Liver (tissue), 9 donors: ENCODE results near the gene STK24. TPM values are rescaled to one million over a fixed set of nuclear protein-coding genes. Genes with fewer than 3 reads are reported as not detected.

Experiments used
- DNase-seq: peaks from one replicate; pipeline ENCODE4 v3.0.0-alpha.2; 2017; ENCODE audit warnings: low spot score
- H3K27ac ChIP-seq, 2 donors: one replicate each; pipeline ENCODE4 v1.7.0; 2013; ENCODE audit warnings: inconsistent platforms in 2 of 2, low read length in 2 of 2, control low read depth in 1 of 2, low read depth in 1 of 2, mild to moderate bottlenecking in 1 of 2
- H3K27me3 ChIP-seq, 4 donors: one replicate each; pipeline versions ENCODE4 v1.6.1 to v1.7.0; 2013; ENCODE audit warnings: low read length in 3 of 4, inconsistent platforms in 1 of 4, mild to moderate bottlenecking in 1 of 4, moderate library complexity in 1 of 4; ENCODE audit not compliant: control insufficient read depth in 4 of 4, insufficient read depth in 4 of 4
- H3K36me3 ChIP-seq, 4 donors: one replicate each; pipeline versions ENCODE4 v1.6.1 to v1.7.0; 2013; ENCODE audit warnings: low read length in 3 of 4, mild to moderate bottlenecking in 3 of 4, low read depth in 1 of 4, moderate library complexity in 1 of 4; ENCODE audit not compliant: control insufficient read depth in 4 of 4, insufficient read depth in 3 of 4
- H3K4me1 ChIP-seq, 4 donors: one replicate each; pipeline versions ENCODE4 v1.6.1 to v1.7.0; 2013; ENCODE audit warnings: low read length in 3 of 4, mild to moderate bottlenecking in 3 of 4, moderate library complexity in 1 of 4; ENCODE audit not compliant: control insufficient read depth in 4 of 4, insufficient read depth in 4 of 4
- H3K4me3 ChIP-seq, 3 donors: one replicate each; pipeline versions ENCODE4 v1.6.1 to v1.7.0; 2013; ENCODE audit warnings: low read length in 3 of 3, control low read depth in 1 of 3, low read depth in 1 of 3, mild to moderate bottlenecking in 1 of 3
- H3K9ac ChIP-seq, 2 donors: one replicate each; pipeline ENCODE4 v1.7.0; 2013; ENCODE audit warnings: low read length in 2 of 2, mild to moderate bottlenecking in 2 of 2, moderate library complexity in 2 of 2, control low read depth in 1 of 2, low read depth in 1 of 2
- H3K9me3 ChIP-seq, 4 donors: one replicate each; pipeline versions ENCODE4 v1.6.1 to v1.7.0; 2013; ENCODE audit warnings: low read length in 3 of 4; ENCODE audit not compliant: control insufficient read depth in 4 of 4
- EGR1 ChIP-seq, 2 donors: IDR thresholded peaks; 2 replicates each; pipeline ENCODE4 v1.6.1; 2016 to 2018; ENCODE audit warnings: antibody characterized with exemption in 2 of 2, low read depth in 2 of 2
- FOXA1 ChIP-seq: IDR thresholded peaks from 2 replicates; pipeline ENCODE4 v1.6.1; 2016; ENCODE audit warnings: antibody characterized with exemption
- FOXA2 ChIP-seq: IDR thresholded peaks from 2 replicates; pipeline ENCODE4 v1.6.1; 2016; ENCODE audit warnings: antibody characterized with exemption
- GABPA ChIP-seq, 2 donors: IDR thresholded peaks in 1 of 2; conservative IDR thresholded peaks in 1 of 2; 2 replicates each; pipeline ENCODE4 v1.6.1; 2016; ENCODE audit warnings: antibody characterized with exemption in 2 of 2, mild to moderate bottlenecking in 1 of 2, moderate library complexity in 1 of 2
- HNF4A ChIP-seq, 2 donors: conservative IDR thresholded peaks; 2 replicates each; pipeline ENCODE4 v1.6.1; 2016; ENCODE audit warnings: antibody characterized with exemption in 2 of 2, mild to moderate bottlenecking in 2 of 2
- HNF4G ChIP-seq: IDR thresholded peaks from 2 replicates; pipeline ENCODE4 v1.6.1; 2016; ENCODE audit warnings: antibody characterized with exemption
- JUND ChIP-seq, 2 donors: IDR thresholded peaks; 2 replicates each; pipeline ENCODE4 v1.6.1; 2016; ENCODE audit warnings: antibody characterized with exemption in 2 of 2
- NR2F2 ChIP-seq: IDR thresholded peaks from 2 replicates; pipeline ENCODE4 v1.6.1; 2016; ENCODE audit warnings: antibody characterized with exemption
- RAD21 ChIP-seq, 2 donors: IDR thresholded peaks; 2 replicates each; pipeline ENCODE4 v1.6.1; 2016; ENCODE audit warnings: antibody characterized with exemption in 2 of 2, mild to moderate bottlenecking in 2 of 2
- RXRA ChIP-seq, 2 donors: IDR thresholded peaks; 2 replicates each; pipeline ENCODE4 v1.6.1; 2017 to 2018; ENCODE audit warnings: antibody characterized with exemption in 2 of 2, mild to moderate bottlenecking in 1 of 2
- SP1 ChIP-seq: IDR thresholded peaks from 2 replicates; pipeline ENCODE4 v1.6.1; 2018; ENCODE audit warnings: antibody characterized with exemption, mild to moderate bottlenecking
- TAF1 ChIP-seq: conservative IDR thresholded peaks from 2 replicates; pipeline ENCODE4 v1.6.1; 2016; ENCODE audit warnings: antibody characterized with exemption, mild to moderate bottlenecking
- YY1 ChIP-seq: IDR thresholded peaks from 2 replicates; pipeline ENCODE4 v1.6.1; 2016; ENCODE audit warnings: antibody characterized with exemption, mild to moderate bottlenecking
- WGBS: extraction: QIAGEN DNeasy Blood & Tissue Kit; methylation state at CpG from one replicate; pipeline ENCODE4 v1.1.7; 2013; 5-methylcytosine and 5-hydroxymethylcytosine counted together
- polyA plus RNA-seq, 2 donors: library from polyadenylated mRNA; stranded (reverse) in 1 of 2; unstranded in 1 of 2; fragments of 200-250 nt in 1 of 2; fragments of >200 nt in 1 of 2; fragmentation: Nextera tagmentation in 1 of 2; extraction: Ambion mirVana in 1 of 2; gene quantifications; one replicate each; pipeline versions ENCODE4 v1.2.1 to v1.2.3, GENCODE V29; 2013 to 2015
- total RNA-seq, 2 donors: library from RNA; depleted of rRNA; stranded (reverse); fragments of >200 nt; gene quantifications; one replicate each; pipeline ENCODE4 v1.2.3, GENCODE V29; 2014
- TF ChIP-seq, protein P1 (sequence below): IDR thresholded peaks from 2 replicates; pipeline ENCODE4 v1.6.1; 2016; ENCODE audit warnings: antibody characterized with exemption
- TF ChIP-seq, protein P2 (sequence below): IDR thresholded peaks from 2 replicates; pipeline ENCODE4 v1.6.1; 2016; ENCODE audit warnings: antibody characterized with exemption
- TF ChIP-seq, protein P3 (sequence below): fragments of 150-350 bp; IDR thresholded peaks from 2 replicates; pipeline ENCODE4 v1.5.1; 2017; ENCODE audit warnings: improper control_type of control experiment, low read depth, low read length; ENCODE audit not compliant: missing input control
- TF ChIP-seq, protein P4 (sequence below): IDR thresholded peaks from 2 replicates; pipeline ENCODE4 v1.6.1; 2016; ENCODE audit warnings: antibody characterized with exemption, mild to moderate bottlenecking
- TF ChIP-seq, protein P5 (sequence below): IDR thresholded peaks from 2 replicates; pipeline ENCODE4 v1.6.1; 2016; ENCODE audit warnings: antibody characterized with exemption
- donor health status: healthy.
- donor health status: healthy.
- donor health status: healthy.
- donor health status: healthy.
- donor health status: healthy.

STK24 gene
- total and polyA plus RNA-seq, 4 donors, result 6.4 to 43.3 (median 14.9) TPM

DNA sequence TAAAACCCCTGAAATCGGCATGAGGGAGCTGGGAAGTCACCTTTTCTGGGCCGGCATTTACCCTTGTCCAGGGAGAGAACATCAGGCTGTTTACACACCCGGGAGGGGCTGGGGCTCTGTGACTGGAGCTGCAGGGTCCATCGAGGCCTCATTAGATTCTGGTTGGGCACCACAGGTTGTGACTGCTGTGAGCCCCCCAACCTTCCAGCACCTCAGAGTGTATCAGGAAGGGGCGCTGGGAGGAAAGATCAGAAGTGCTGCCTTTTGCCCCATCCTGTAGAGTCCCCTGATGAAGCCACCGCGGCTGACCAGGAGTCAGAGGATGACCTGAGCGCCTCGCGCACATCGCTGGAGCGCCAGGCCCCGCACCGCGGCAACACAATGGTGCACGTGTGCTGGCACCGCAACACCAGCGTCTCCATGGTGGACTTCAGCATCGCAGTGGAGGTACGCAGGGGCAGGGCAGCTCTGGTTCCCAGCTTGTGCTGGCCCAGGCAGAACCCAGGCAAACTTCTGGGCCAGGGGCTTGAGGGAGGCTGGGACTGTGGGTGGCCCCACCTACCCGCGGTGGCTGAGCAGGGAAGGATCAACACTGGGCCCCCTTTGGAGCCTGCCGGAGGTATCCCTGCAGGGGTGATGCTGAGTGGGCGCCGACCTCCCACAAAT lies 136.4 kb downstream of the STK24 start:
- Histone ChIP-seq H3K27ac (no peak overlapping the region), H3K9me3 (no peaks in the 10 kb centered on the region), H3K4me1 (peaks cover 0 to 3% (median 0%) of the 10 kb centered on the region in 4 donors), H3K27me3 (no peaks in the 10 kb centered on the region), H3K9ac (no peak overlapping the region), H3K4me3 (no peak overlapping the region), H3K36me3 (peaks cover 13 to 64% (median 21%) of the 10 kb centered on the region in 4 donors)
- TF ChIP-seq RXRA (IDR thresholded peaks at IDR 0.05) (no peak), EGR1 (IDR thresholded peaks at IDR 0.05; ENCODE audit: low read depth in 2 of 2) (no peak), JUND (IDR thresholded peaks at IDR 0.05) (no peak), YY1 (no peak), TAF1 (no peak), HNF4A (conservative IDR thresholded peaks at IDR 0.05) (no peak)
- no peak for DNase-seq
- WGBS, result 96% methylated on average over 25 of the region's 25 CpGs

DNA sequence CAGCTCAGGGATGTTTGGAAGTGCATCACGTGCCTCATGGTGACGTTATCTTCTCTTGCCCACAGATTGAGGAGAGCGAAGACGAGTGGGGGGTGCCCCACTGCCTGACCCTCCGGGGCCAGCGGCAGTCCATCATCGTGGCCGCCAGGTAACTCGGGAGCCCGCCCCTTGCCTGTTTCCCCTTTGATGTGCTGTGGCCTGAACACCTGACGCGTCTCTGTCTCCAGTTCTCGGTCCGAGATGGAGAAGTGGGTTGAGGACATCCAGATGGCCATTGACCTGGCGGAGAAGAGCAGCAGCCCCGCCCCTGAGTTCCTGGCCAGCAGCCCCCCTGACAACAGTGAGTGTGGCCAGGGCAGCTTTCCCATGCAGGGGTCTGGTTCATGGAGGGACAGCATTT lies 137.0 kb downstream of the STK24 start:
- H3K4me3 ChIP-seq, result no peak overlapping the region
- H3K9ac ChIP-seq, result no peak overlapping the region
- no peak overlapping the region for H3K27ac ChIP-seq
- no peak for TF ChIP-seq RXRA (IDR thresholded peaks at IDR 0.05)
- TF ChIP-seq, protein P1, sequence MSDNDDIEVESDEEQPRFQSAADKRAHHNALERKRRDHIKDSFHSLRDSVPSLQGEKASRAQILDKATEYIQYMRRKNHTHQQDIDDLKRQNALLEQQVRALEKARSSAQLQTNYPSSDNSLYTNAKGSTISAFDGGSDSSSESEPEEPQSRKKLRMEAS, result no peak
- no peak for TF ChIP-seq HNF4G
- TF ChIP-seq SP1, result no peak
- TF ChIP-seq, protein P2, sequence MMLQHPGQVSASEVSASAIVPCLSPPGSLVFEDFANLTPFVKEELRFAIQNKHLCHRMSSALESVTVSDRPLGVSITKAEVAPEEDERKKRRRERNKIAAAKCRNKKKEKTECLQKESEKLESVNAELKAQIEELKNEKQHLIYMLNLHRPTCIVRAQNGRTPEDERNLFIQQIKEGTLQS, result no peak
- TF ChIP-seq, protein P3, sequence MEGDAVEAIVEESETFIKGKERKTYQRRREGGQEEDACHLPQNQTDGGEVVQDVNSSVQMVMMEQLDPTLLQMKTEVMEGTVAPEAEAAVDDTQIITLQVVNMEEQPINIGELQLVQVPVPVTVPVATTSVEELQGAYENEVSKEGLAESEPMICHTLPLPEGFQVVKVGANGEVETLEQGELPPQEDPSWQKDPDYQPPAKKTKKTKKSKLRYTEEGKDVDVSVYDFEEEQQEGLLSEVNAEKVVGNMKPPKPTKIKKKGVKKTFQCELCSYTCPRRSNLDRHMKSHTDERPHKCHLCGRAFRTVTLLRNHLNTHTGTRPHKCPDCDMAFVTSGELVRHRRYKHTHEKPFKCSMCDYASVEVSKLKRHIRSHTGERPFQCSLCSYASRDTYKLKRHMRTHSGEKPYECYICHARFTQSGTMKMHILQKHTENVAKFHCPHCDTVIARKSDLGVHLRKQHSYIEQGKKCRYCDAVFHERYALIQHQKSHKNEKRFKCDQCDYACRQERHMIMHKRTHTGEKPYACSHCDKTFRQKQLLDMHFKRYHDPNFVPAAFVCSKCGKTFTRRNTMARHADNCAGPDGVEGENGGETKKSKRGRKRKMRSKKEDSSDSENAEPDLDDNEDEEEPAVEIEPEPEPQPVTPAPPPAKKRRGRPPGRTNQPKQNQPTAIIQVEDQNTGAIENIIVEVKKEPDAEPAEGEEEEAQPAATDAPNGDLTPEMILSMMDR, result no peak
- TF ChIP-seq TAF1, result no peak
- TF ChIP-seq, protein P4, sequence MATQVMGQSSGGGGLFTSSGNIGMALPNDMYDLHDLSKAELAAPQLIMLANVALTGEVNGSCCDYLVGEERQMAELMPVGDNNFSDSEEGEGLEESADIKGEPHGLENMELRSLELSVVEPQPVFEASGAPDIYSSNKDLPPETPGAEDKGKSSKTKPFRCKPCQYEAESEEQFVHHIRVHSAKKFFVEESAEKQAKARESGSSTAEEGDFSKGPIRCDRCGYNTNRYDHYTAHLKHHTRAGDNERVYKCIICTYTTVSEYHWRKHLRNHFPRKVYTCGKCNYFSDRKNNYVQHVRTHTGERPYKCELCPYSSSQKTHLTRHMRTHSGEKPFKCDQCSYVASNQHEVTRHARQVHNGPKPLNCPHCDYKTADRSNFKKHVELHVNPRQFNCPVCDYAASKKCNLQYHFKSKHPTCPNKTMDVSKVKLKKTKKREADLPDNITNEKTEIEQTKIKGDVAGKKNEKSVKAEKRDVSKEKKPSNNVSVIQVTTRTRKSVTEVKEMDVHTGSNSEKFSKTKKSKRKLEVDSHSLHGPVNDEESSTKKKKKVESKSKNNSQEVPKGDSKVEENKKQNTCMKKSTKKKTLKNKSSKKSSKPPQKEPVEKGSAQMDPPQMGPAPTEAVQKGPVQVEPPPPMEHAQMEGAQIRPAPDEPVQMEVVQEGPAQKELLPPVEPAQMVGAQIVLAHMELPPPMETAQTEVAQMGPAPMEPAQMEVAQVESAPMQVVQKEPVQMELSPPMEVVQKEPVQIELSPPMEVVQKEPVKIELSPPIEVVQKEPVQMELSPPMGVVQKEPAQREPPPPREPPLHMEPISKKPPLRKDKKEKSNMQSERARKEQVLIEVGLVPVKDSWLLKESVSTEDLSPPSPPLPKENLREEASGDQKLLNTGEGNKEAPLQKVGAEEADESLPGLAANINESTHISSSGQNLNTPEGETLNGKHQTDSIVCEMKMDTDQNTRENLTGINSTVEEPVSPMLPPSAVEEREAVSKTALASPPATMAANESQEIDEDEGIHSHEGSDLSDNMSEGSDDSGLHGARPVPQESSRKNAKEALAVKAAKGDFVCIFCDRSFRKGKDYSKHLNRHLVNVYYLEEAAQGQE, result no peak
- no peak for TF ChIP-seq JUND (IDR thresholded peaks at IDR 0.05)
- TF ChIP-seq FOXA2, result no peak
- no peak for TF ChIP-seq NR2F2
- TF ChIP-seq GABPA (IDR thresholded peaks at IDR 0.05 in 1 of 2, conservative IDR thresholded peaks at IDR 0.05 in 1 of 2), result no peak
- no peak for TF ChIP-seq EGR1 (IDR thresholded peaks at IDR 0.05; ENCODE audit: low read depth in 2 of 2)
- TF ChIP-seq, protein P5, sequence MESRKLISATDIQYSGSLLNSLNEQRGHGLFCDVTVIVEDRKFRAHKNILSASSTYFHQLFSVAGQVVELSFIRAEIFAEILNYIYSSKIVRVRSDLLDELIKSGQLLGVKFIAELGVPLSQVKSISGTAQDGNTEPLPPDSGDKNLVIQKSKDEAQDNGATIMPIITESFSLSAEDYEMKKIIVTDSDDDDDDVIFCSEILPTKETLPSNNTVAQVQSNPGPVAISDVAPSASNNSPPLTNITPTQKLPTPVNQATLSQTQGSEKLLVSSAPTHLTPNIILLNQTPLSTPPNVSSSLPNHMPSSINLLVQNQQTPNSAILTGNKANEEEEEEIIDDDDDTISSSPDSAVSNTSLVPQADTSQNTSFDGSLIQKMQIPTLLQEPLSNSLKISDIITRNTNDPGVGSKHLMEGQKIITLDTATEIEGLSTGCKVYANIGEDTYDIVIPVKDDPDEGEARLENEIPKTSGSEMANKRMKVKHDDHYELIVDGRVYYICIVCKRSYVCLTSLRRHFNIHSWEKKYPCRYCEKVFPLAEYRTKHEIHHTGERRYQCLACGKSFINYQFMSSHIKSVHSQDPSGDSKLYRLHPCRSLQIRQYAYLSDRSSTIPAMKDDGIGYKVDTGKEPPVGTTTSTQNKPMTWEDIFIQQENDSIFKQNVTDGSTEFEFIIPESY, result no peak
- no peak for TF ChIP-seq RAD21 (IDR thresholded peaks at IDR 0.05)
- no peak for TF ChIP-seq YY1
- no peak for TF ChIP-seq HNF4A (conservative IDR thresholded peaks at IDR 0.05)
- TF ChIP-seq FOXA1, result no peak
- no peaks in the 10 kb centered on the region for H3K4me1 ChIP-seq
- peaks cover 13 to 66% (median 21%) of the 10 kb centered on the region in 4 donors for H3K36me3 ChIP-seq
- H3K9me3 ChIP-seq, result no peaks in the 10 kb centered on the region
- WGBS, result 94% methylated on average over 16 of the region's 16 CpGs
- H3K27me3 ChIP-seq, result no peaks in the 10 kb centered on the region
- no peak for DNase-seq
